Gastroesophageal sphincter (tissue), 4 donors: ENCODE measurements around the gene PACS1. TPM values are rescaled to one million over a fixed set of nuclear protein-coding genes. Genes with fewer than 3 reads are reported as not detected.

Experiments
- ATAC-seq: fragments of 150-250 bp; one replicate; pipeline ENCODE4 v1.9.1; 2016; ENCODE audit warnings: mild to moderate bottlenecking, moderate library complexity
- H3K27ac ChIP-seq, 4 donors: fragments of 200-600 bp; sonication (generic) in 3 of 4; 1 replicate in 3 of 4; 2 replicates in 1 of 4; pipeline ENCODE4 v1.5.1; 2016 to 2019
- H3K27me3 ChIP-seq: fragments of 200-600 bp; sonication (generic); one replicate; pipeline ENCODE4 v1.5.1; 2019
- H3K36me3 ChIP-seq, 2 donors: fragments of 200-600 bp; sonication (generic); one replicate each; pipeline ENCODE4 v1.5.1; 2019; ENCODE audit warnings: control low read depth in 1 of 2
- H3K4me1 ChIP-seq, 3 donors: fragments of 200-600 bp; sonication (generic); 1 replicate in 2 of 3; 2 replicates in 1 of 3; pipeline ENCODE4 v1.5.1; 2016 to 2019; ENCODE audit warnings: control low read depth in 2 of 3
- H3K4me3 ChIP-seq, 2 donors: fragments of 200-600 bp; sonication (generic); one replicate each; pipeline ENCODE4 v1.5.1; 2019; ENCODE audit warnings: mild to moderate bottlenecking in 1 of 2, moderate library complexity in 1 of 2
- H3K9me3 ChIP-seq, 3 donors: fragments of 200-600 bp; sonication (generic); one replicate each; pipeline ENCODE4 v1.5.1; 2017 to 2019; ENCODE audit warnings: control low read depth in 2 of 3
- EP300 ChIP-seq: sonication (generic); formaldehyde crosslinking; IDR thresholded peaks from one replicate; pipeline ENCODE4 v1.6.1; 2017; ENCODE audit warnings: antibody characterized with exemption, mild to moderate bottlenecking
- POLR2A ChIP-seq, 2 donors: fragments of 450-650 bp; IDR thresholded peaks; one replicate each; pipeline ENCODE4 v1.6.1; 2017; ENCODE audit warnings: antibody characterized with exemption in 2 of 2, mild to moderate bottlenecking in 2 of 2, moderate library complexity in 1 of 2
- POLR2AphosphoS5 ChIP-seq: sonication (generic); formaldehyde crosslinking; IDR thresholded peaks from one replicate; pipeline ENCODE4 v1.6.1; 2017; ENCODE audit warnings: antibody characterized with exemption
- WGBS, 2 donors: methylation state at CpG; one replicate each; pipeline ENCODE4 v1.1.5; 2018; ENCODE audit warnings: low coverage in 1 of 2; 5-methylcytosine and 5-hydroxymethylcytosine counted together
- total RNA-seq, 4 donors: library from RNA; depleted of rRNA; stranded (reverse); fragments of >200 nt; gene quantifications; one replicate each; pipeline ENCODE4 v1.1.0, GENCODE V29; 2016
- TF ChIP-seq, protein P1 (sequence below), 4 experiments: fragments of 200-600 bp in 2 of 4; fragments of 450-650 bp in 2 of 4; sonication (generic) in 1 of 4; IDR thresholded peaks; one replicate each; pipeline ENCODE4 v1.5.1; 2017 to 2019; ENCODE audit warnings: antibody characterized with exemption in 4 of 4, mild to moderate bottlenecking in 2 of 4, moderate library complexity in 2 of 4

PACS1 gene
- total RNA-seq, 4 donors from 2014 or later = 32.7 to 81.8 (median 38.2) TPM

DNA sequence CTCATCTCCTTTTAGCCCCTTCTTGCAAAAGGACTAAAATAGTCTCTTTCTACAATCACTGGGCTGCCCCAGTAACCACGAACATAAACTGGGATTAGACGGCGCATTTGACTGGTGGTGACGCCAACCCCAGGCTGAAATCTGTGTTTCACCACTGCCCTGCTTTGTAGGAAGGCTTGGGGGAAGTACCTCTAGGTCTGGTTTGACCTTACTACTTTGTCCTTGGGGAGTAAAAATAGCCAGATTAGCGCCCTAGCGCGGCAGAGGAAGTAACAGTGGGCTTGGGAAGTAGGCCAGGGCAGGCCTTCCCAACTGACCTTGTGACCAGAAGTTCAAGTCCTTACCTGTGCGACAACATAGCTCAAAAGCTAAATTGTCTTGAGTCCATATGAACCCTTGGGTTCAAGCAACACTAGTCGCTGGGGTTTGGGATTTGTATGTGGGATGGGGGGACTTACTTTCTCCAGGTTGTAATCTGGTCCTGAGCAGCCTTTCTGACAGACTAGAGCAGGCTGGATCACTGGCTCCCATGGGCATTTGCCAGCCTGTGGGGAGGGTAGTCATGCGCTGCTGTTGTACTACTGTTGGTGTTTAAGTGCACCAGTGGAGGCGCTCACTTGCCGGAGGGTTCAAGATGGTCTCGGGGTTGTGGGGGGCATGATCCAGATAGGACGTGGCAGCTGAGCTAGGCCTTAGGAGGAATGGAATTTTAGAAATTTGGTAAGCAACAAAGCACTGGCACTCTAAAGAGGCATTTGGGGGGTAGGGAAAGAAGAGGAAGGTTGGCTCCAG, 953 bp upstream of the PACS1 start:
- ATAC-seq = peak; percentile 16
- Histone ChIP-seq H3K4me3 (peak overlapping the region; percentile 78 to 99), H3K4me1 (peaks cover 3 to 45% (median 18%) of the 10 kb centered on the region in 3 donors), H3K36me3 (peaks cover 0 to 51% of the 10 kb centered on the region in 2 donors), H3K27ac (peak overlapping the region; percentile 85 to 95 (median 90)), H3K9me3 (no peaks in the 10 kb centered on the region), H3K27me3 (no peaks in the 10 kb centered on the region)
- no peak for TF ChIP-seq EP300
- no peak for TF ChIP-seq POLR2A (IDR thresholded peaks at IDR 0.05)
- TF ChIP-seq POLR2AphosphoS5 = peak; percentile 30
- 12% methylated on average over 5 of the region's 14 CpGs; no CpG with 5 or more reads in 1 of the 2 donors for WGBS, 2 donors

DNA sequence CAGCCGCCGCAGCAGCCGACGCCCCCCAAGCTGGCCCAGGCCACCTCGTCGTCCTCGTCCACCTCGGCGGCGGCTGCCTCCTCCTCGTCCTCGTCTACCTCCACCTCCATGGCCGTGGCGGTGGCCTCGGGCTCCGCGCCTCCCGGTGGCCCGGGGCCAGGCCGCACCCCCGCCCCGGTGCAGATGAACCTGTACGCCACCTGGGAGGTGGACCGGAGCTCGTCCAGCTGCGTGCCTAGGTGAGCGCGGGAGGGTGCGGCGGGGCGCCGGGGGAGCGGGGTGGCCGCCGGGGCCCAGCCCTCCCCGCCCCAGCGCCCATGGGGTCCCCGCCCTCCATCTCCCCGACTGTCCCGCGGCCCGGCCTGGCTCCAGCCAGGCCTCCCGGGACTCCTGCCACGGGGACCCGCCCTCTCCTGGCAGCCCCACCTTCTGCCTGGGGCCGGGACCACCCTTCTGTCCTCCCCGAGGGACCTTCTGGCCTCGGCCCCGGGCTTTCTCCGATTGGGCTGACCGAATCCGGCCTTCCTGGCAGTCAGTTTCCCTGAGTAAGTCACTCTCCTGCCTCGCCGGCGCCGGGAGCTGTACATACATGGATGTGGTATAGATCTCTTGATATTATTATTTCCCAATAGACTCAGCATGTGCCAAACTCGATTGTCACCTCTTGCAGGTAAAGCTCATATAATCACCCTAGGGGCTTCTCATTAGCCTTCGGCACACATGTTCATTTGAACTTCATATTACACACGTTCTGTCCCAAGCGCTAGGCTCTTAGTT, 720 bp downstream of the PACS1 start:
- 0 to 4% methylated on average over 5 to 6 of the region's 60 CpGs for WGBS, 2 donors
- Histone ChIP-seq H3K4me3 (peak overlapping the region; percentile 69 to 99), H3K9me3 (no peaks in the 10 kb centered on the region), H3K4me1 (peaks cover 3 to 45% (median 18%) of the 10 kb centered on the region in 3 donors), H3K27me3 (no peaks in the 10 kb centered on the region), H3K27ac (peak overlapping the region; percentile 57 to 95 (median 90)), H3K36me3 (peaks cover 0 to 47% of the 10 kb centered on the region in 2 donors)
- peak; percentile 16 for ATAC-seq
- peak; percentile 8 for TF ChIP-seq POLR2AphosphoS5
- TF ChIP-seq, protein P1, sequence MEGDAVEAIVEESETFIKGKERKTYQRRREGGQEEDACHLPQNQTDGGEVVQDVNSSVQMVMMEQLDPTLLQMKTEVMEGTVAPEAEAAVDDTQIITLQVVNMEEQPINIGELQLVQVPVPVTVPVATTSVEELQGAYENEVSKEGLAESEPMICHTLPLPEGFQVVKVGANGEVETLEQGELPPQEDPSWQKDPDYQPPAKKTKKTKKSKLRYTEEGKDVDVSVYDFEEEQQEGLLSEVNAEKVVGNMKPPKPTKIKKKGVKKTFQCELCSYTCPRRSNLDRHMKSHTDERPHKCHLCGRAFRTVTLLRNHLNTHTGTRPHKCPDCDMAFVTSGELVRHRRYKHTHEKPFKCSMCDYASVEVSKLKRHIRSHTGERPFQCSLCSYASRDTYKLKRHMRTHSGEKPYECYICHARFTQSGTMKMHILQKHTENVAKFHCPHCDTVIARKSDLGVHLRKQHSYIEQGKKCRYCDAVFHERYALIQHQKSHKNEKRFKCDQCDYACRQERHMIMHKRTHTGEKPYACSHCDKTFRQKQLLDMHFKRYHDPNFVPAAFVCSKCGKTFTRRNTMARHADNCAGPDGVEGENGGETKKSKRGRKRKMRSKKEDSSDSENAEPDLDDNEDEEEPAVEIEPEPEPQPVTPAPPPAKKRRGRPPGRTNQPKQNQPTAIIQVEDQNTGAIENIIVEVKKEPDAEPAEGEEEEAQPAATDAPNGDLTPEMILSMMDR (IDR thresholded peaks at IDR 0.05) = no peak

- Histone ChIP-seq H3K27ac (peak overlapping the region; percentile 36 to 95 (median 90)), H3K9me3 (no peaks in the 10 kb centered on the region), H3K36me3 (peaks cover 0 to 41% of the 10 kb centered on the region in 2 donors), H3K27me3 (no peaks in the 10 kb centered on the region), H3K4me1 (peaks cover 3 to 45% (median 18%) of the 10 kb centered on the region in 3 donors), H3K4me3 (peak overlapping the region; percentile 69 to 99)
- WGBS, 2 donors = 0 to 19% methylated on average over 1 to 2 of the region's 2 CpGs
- TF ChIP-seq, protein P1 (IDR thresholded peaks at IDR 0.05) = no peak
- TF ChIP-seq EP300 (no peak), POLR2A (IDR thresholded peaks at IDR 0.05) (no peak), POLR2AphosphoS5 (no peak)
- no peak for ATAC-seq
These were observed 1.3 kb downstream of the PACS1 start for GRCh38 chr11:66071381-66071801.

- Histone ChIP-seq H3K27ac (peak overlapping the region in 2 of 4 donors; percentile 91 to 95), H3K36me3 (peaks cover 0 to 34% of the 10 kb centered on the region in 2 donors), H3K27me3 (no peaks in the 10 kb centered on the region), H3K9me3 (no peaks in the 10 kb centered on the region), H3K4me1 (peaks cover 3 to 45% (median 18%) of the 10 kb centered on the region in 3 donors), H3K4me3 (no peak overlapping the region)
- ATAC-seq = no peak
- TF ChIP-seq EP300 (no peak), POLR2AphosphoS5 (no peak), POLR2A (IDR thresholded peaks at IDR 0.05) (no peak)
- TF ChIP-seq, protein P1 (IDR thresholded peaks at IDR 0.05) = no peak
- WGBS, 2 donors = 93 to 100% methylated on average over 1 to 3 of the region's 3 CpGs
These were observed 2.0 kb downstream of the PACS1 start for GRCh38 chr11:66072081-66072480.

- TF ChIP-seq EP300 = no peak
- TF ChIP-seq, protein P1 (IDR thresholded peaks at IDR 0.05) = no peak
- TF ChIP-seq POLR2AphosphoS5 = no peak
- no peak for TF ChIP-seq POLR2A (IDR thresholded peaks at IDR 0.05)
- WGBS, 2 donors = 59 to 87% methylated on average over 3 to 5 of the region's 8 CpGs
- no peak for ATAC-seq
- Histone ChIP-seq H3K9me3 (no peaks in the 10 kb centered on the region), H3K4me3 (no peak overlapping the region), H3K36me3 (peaks cover 0 to 29% of the 10 kb centered on the region in 2 donors), H3K27ac (peak overlapping the region in 1 of 4 donors; percentile 95), H3K4me1 (peaks cover 3 to 45% (median 18%) of the 10 kb centered on the region in 3 donors), H3K27me3 (no peaks in the 10 kb centered on the region)
These were observed 2.4 kb downstream of the PACS1 start for GRCh38 chr11:66072518-66072917.
